ENCODE measurements around the gene NUDT4. TPM values are rescaled to one million over a fixed set of nuclear protein-coding genes. Genes with fewer than 3 reads are reported as not detected.

NUDT4 gene
- 53.9 and 92.6 TPM in 2 replicates for total RNA-seq

GRCh38 chr12:93377252-93378195 lies at the start of gene NUDT4:
TSS of gene NUDT4 (plus strand) at chr12:93377925. CDS start at chr12:93378323, 398 bp downstream.

GRCh38 chr12:93441617-93442410 lies 64.1 kb downstream of the NUDT4 start, which contains the start of gene UBE2N:
TSS of gene UBE2N (minus strand) at chr12:93441947. CDS start at chr12:93441884, 63 bp downstream.

Other genes with a start within 250 kb of the NUDT4 start
- gene UBE2N, start 64.0 kb downstream of the NUDT4 start, total RNA-seq = 106 and 120 TPM in 2 replicates
- gene MRPL42, start 89.6 kb downstream of the NUDT4 start, total RNA-seq = 57.8 and 60.6 TPM in 2 replicates
- gene SOCS2, start 194.8 kb downstream of the NUDT4 start, total RNA-seq = 46.7 and 56.8 TPM in 2 replicates

Data from aortic smooth muscle cell (primary cell).